ENCODE measurements around the gene SCGB1A1. TPM values are rescaled to one million over a fixed set of nuclear protein-coding genes. Genes with fewer than 3 reads are reported as not detected.

Gene SCGB1A1
- polyA plus RNA-seq, 3 donors = not detected

DNA sequence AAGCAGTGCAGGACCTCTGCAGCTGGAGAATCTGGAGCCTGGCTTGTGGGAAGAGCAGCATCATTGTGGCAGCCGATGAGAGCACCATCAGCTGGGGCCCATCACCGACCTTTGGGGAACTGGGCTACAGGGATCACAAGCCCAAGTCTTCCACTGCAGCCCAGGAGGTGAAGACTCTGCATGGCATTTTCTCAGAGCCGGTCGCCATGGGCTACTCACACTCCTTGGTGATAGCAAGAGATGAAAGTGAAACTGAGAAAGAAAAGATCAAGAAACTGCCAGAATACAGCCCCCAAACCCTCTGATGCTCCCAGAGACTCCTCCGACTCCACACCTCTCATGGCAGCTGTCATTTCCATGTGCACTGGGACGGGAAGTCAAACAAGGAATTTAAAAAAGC, 46.0 kb upstream of the SCGB1A1 start:
- peak overlapping the region in 3 of 7 donors; percentile 42 to 55 (median 42) for H3K27ac Mint-ChIP-seq
- 91% methylated on average over 5 of the region's 6 CpGs for WGBS (ENCODE audit: insufficient coverage)

GRCh38 chr11:62373464-62374119, 45.2 kb upstream of the SCGB1A1 start:
- Histone ChIP-seq H3K27me3 (ENCODE audit: control insufficient read depth in 2 of 2, insufficient read depth in 2 of 2, low read length in 2 of 2) (no peaks in the 10 kb centered on the region), H3K4me3 (replicated peaks in 1 of 3; ENCODE audit: low read depth in 2 of 3, low read length in 3 of 3) (no peak overlapping the region), H3K36me3 (replicated peaks in 1 of 2; ENCODE audit: control insufficient read depth in 1 of 2, insufficient read depth in 2 of 2, low read length in 2 of 2) (peaks cover 0 to 12% of the 10 kb centered on the region in 2 donors), H3K9ac (ENCODE audit: insufficient read depth, low read length, poor library complexity, severe bottlenecking) (no peak overlapping the region), H3K4me1 (ENCODE audit: control insufficient read depth in 1 of 2, insufficient read depth in 2 of 2, low read length in 2 of 2) (peaks cover 6 to 13% of the 10 kb centered on the region in 2 donors), H3K9me3 (replicated peaks in 1 of 2; ENCODE audit: control insufficient read depth in 1 of 2, insufficient read depth in 1 of 2, low read length in 2 of 2) (no peaks in the 10 kb centered on the region), H3K4me2 (replicated peaks; ENCODE audit: extremely low read depth, low read length, poor library complexity, severe bottlenecking) (no peak overlapping the region), H3K27ac (ENCODE audit: low read depth in 1 of 2, low read length in 2 of 2) (no peak overlapping the region), H4K20me1 (ENCODE audit: insufficient read depth, low read length) (no peaks in the 10 kb centered on the region), H2AFZ (ENCODE audit: insufficient read depth, low read depth, low read length, poor library complexity, severe bottlenecking) (no peak overlapping the region), H3K79me2 (ENCODE audit: insufficient read depth, low read length) (no peaks in the 10 kb centered on the region)
- intact Hi-C loops (cut with micrococcal nuclease) = no loop called here
- TF ChIP-seq, protein P1, sequence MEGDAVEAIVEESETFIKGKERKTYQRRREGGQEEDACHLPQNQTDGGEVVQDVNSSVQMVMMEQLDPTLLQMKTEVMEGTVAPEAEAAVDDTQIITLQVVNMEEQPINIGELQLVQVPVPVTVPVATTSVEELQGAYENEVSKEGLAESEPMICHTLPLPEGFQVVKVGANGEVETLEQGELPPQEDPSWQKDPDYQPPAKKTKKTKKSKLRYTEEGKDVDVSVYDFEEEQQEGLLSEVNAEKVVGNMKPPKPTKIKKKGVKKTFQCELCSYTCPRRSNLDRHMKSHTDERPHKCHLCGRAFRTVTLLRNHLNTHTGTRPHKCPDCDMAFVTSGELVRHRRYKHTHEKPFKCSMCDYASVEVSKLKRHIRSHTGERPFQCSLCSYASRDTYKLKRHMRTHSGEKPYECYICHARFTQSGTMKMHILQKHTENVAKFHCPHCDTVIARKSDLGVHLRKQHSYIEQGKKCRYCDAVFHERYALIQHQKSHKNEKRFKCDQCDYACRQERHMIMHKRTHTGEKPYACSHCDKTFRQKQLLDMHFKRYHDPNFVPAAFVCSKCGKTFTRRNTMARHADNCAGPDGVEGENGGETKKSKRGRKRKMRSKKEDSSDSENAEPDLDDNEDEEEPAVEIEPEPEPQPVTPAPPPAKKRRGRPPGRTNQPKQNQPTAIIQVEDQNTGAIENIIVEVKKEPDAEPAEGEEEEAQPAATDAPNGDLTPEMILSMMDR (IDR thresholded peaks at IDR 0.05) = no peak
- H3K4me1 Mint-ChIP-seq = peaks cover 25% of the 10 kb centered on the region
- no peak for DNase-seq
- H3K4me3 Mint-ChIP-seq = no peak overlapping the region
- peaks cover 6 to 30% of the 10 kb centered on the region in 2 donors for H3K36me3 Mint-ChIP-seq
- no peaks in the 10 kb centered on the region for H3K27me3 Mint-ChIP-seq (ENCODE audit: low read depth in 3 of 3)
- peaks cover 0 to 3% (median 0%) of the 10 kb centered on the region in 7 donors for H3K9me3 Mint-ChIP-seq
- H3K27ac Mint-ChIP-seq = peak overlapping the region in 2 of 7 donors; percentile 3 to 48
- 97% methylated on average over 4 of the region's 18 CpGs for WGBS (ENCODE audit: insufficient coverage)

More for the DNA sequence above, 46.0 kb upstream of the SCGB1A1 start:
- Mint-ChIP-seq H3K4me1 (peaks cover 22% of the 10 kb centered on the region), H3K27me3 (ENCODE audit: low read depth in 3 of 3) (no peaks in the 10 kb centered on the region), H3K36me3 (peaks cover 6 to 34% of the 10 kb centered on the region in 2 donors), H3K4me3 (no peak overlapping the region), H3K9me3 (peaks cover 0 to 7% (median 0%) of the 10 kb centered on the region in 7 donors)
- peaks cover 0 to 12% of the 10 kb centered on the region in 2 donors for H3K36me3 ChIP-seq (replicated peaks in 1 of 2; ENCODE audit: control insufficient read depth in 1 of 2, insufficient read depth in 2 of 2, low read length in 2 of 2)
- H3K4me1 ChIP-seq (ENCODE audit: control insufficient read depth in 1 of 2, insufficient read depth in 2 of 2, low read length in 2 of 2) = peaks cover 6 to 13% of the 10 kb centered on the region in 2 donors
- H3K4me2 ChIP-seq (replicated peaks; ENCODE audit: extremely low read depth, low read length, poor library complexity, severe bottlenecking) = no peak overlapping the region
- no peak overlapping the region for H3K9ac ChIP-seq (ENCODE audit: insufficient read depth, low read length, poor library complexity, severe bottlenecking)
- no peaks in the 10 kb centered on the region for H3K79me2 ChIP-seq (ENCODE audit: insufficient read depth, low read length)
- H3K27ac ChIP-seq (ENCODE audit: low read depth in 1 of 2, low read length in 2 of 2) = no peak overlapping the region
- no peak overlapping the region for H3K4me3 ChIP-seq (replicated peaks in 1 of 3; ENCODE audit: low read depth in 2 of 3, low read length in 3 of 3)
- intact Hi-C loops (cut with micrococcal nuclease) = no loop called here
- no peak for DNase-seq
- no peaks in the 10 kb centered on the region for H3K27me3 ChIP-seq (ENCODE audit: control insufficient read depth in 2 of 2, insufficient read depth in 2 of 2, low read length in 2 of 2)
- H4K20me1 ChIP-seq (ENCODE audit: insufficient read depth, low read length) = no peaks in the 10 kb centered on the region
- no peaks in the 10 kb centered on the region for H3K9me3 ChIP-seq (replicated peaks in 1 of 2; ENCODE audit: control insufficient read depth in 1 of 2, insufficient read depth in 1 of 2, low read length in 2 of 2)
- H2AFZ ChIP-seq (ENCODE audit: insufficient read depth, low read depth, low read length, poor library complexity, severe bottlenecking) = no peak overlapping the region
- TF ChIP-seq, protein P1 (IDR thresholded peaks at IDR 0.05) = no peak
